Spinal cord (tissue), 10 donors: ENCODE data around the gene TTC4. TPM values are rescaled to one million over a fixed set of nuclear protein-coding genes. Genes with fewer than 3 reads are reported as not detected.
A peak's percentile ranks its signal among the peaks of the same experiment; 100 is the strongest.

Experiments used
- DNase-seq, 6 donors: peaks; one replicate each; pipeline versions ENCODE4 v3.0.0 to v3.0.0-alpha.2; 2013 to 2015; ENCODE audit warnings: low spot score in 6 of 6, low read depth in 4 of 6
- H3K27ac ChIP-seq: one replicate; pipeline ENCODE4 v1.5.1; 2013; ENCODE audit warnings: low read depth, low read length, control low read depth
- H3K27me3 ChIP-seq: one replicate; pipeline ENCODE4 v1.6.1; 2013; ENCODE audit warnings: low read length; ENCODE audit not compliant: control insufficient read depth, insufficient read depth
- H3K36me3 ChIP-seq: one replicate; pipeline ENCODE4 v1.6.1; 2013; ENCODE audit warnings: low read length; ENCODE audit not compliant: control insufficient read depth, insufficient read depth
- H3K4me1 ChIP-seq: one replicate; pipeline ENCODE4 v1.6.1; 2013; ENCODE audit warnings: low read length; ENCODE audit not compliant: control insufficient read depth, insufficient read depth
- H3K4me3 ChIP-seq: one replicate; pipeline ENCODE4 v1.5.1; 2013; ENCODE audit warnings: low read depth, low read length, control low read depth
- H3K9me3 ChIP-seq: one replicate; pipeline ENCODE4 v1.6.1; 2013; ENCODE audit warnings: low read length; ENCODE audit not compliant: control insufficient read depth, insufficient read depth
- WGBS: methylation state at CpG from one replicate; pipeline ENCODE4 v1.1.5; 2013; ENCODE audit warnings: missing lambda C conversion rate; ENCODE audit not compliant: insufficient coverage; 5-methylcytosine and 5-hydroxymethylcytosine counted together
- polyA plus RNA-seq, 2 donors: library from polyadenylated mRNA; unstranded; fragments of 120-200 nt; gene quantifications; one replicate each; pipeline ENCODE4 v1.2.1, GENCODE V29; 2013; ENCODE audit not compliant: insufficient read length in 2 of 2
- total RNA-seq, 2 donors: library from RNA; depleted of rRNA in 1 of 2; stranded (reverse); fragments of 120-200 nt in 1 of 2; fragments of >200 nt in 1 of 2; gene quantifications; one replicate each; pipeline versions ENCODE4 v1.2.3 to v1.2.4, GENCODE V29; 2013 to 2014
- donor health status: healthy.

The TTC4 gene
- total and polyA plus RNA-seq, 4 donors, result 19.7 to 27.9 (median 25.8) TPM

- 89% methylated on average over 22 of the region's 25 CpGs for WGBS
- DNase-seq, result no peak
- H3K4me1 ChIP-seq, result no peaks in the 10 kb centered on the region
- H3K27me3 ChIP-seq, result no peaks in the 10 kb centered on the region
- peaks cover 39% of the 10 kb centered on the region for H3K36me3 ChIP-seq
- no peak overlapping the region for H3K4me3 ChIP-seq
- no peaks in the 10 kb centered on the region for H3K9me3 ChIP-seq
- no peak overlapping the region for H3K27ac ChIP-seq
Observed at GRCh38 chr1:54754486-54755285, 39.0 kb downstream of the TTC4 start.

GRCh38 chr1:54757833-54758232, 42.2 kb downstream of the TTC4 start:
- H3K4me1 ChIP-seq, result no peaks in the 10 kb centered on the region
- no peaks in the 10 kb centered on the region for H3K9me3 ChIP-seq
- DNase-seq, result no peak
- H3K4me3 ChIP-seq, result no peak overlapping the region
- H3K27ac ChIP-seq, result no peak overlapping the region
- 97% methylated on average over 8 of the region's 9 CpGs for WGBS
- peaks cover 39% of the 10 kb centered on the region for H3K36me3 ChIP-seq
- H3K27me3 ChIP-seq, result no peaks in the 10 kb centered on the region

- no peak overlapping the region for H3K4me3 ChIP-seq
- DNase-seq, result no peak
- no peak overlapping the region for H3K27ac ChIP-seq
- peaks cover 38% of the 10 kb centered on the region for H3K36me3 ChIP-seq
- H3K9me3 ChIP-seq, result no peaks in the 10 kb centered on the region
- WGBS, result 93% methylated on average over 20 of the region's 20 CpGs
- peaks cover 3% of the 10 kb centered on the region for H3K4me1 ChIP-seq
- H3K27me3 ChIP-seq, result no peaks in the 10 kb centered on the region
Observed at GRCh38 chr1:54758678-54759348, 43.2 kb downstream of the TTC4 start.

- no peaks in the 10 kb centered on the region for H3K9me3 ChIP-seq
- no peak for DNase-seq
- WGBS, result 0% methylated on average over 9 of the region's 11 CpGs
- peaks cover 19% of the 10 kb centered on the region for H3K4me1 ChIP-seq
- H3K4me3 ChIP-seq, result peak overlapping the region; percentile 94
- no peaks in the 10 kb centered on the region for H3K27me3 ChIP-seq
- peaks cover 3% of the 10 kb centered on the region for H3K36me3 ChIP-seq
- peak overlapping the region; percentile 79 for H3K27ac ChIP-seq
Observed at GRCh38 chr1:54763816-54764132, 48.1 kb downstream of the TTC4 start.

GRCh38 chr1:54764133-54764921, 48.7 kb downstream of the TTC4 start, which contains the start of gene PARS2:
PARS2 (minus strand) TSS chr1:54764523; CDS start chr1:54759161, 5,362 bp downstream.
- Histone ChIP-seq H3K4me1 (peaks cover 19% of the 10 kb centered on the region), H3K4me3 (peak within 1 kb of the TSS; percentile 94), H3K9me3 (no peaks in the 10 kb centered on the region), H3K27ac (peak within 1 kb of the TSS; percentile 79), H3K27me3 (no peaks in the 10 kb centered on the region), H3K36me3 (no peaks in the 10 kb centered on the region)
- DNase-seq, result peak; percentile 99 to 100 (median 100)
- under 1% methylated on average over 53 of the region's 57 CpGs for WGBS

GRCh38 chr1:54764922-54765561, 49.4 kb downstream of the TTC4 start:
- WGBS, result 66% methylated on average over 4 of the region's 13 CpGs
- Histone ChIP-seq H3K4me1 (peaks cover 19% of the 10 kb centered on the region), H3K4me3 (peak overlapping the region; percentile 64), H3K36me3 (no peaks in the 10 kb centered on the region), H3K9me3 (no peaks in the 10 kb centered on the region), H3K27ac (peak overlapping the region; percentile 74), H3K27me3 (no peaks in the 10 kb centered on the region)
- DNase-seq, result no peak

GRCh38 chr1:54766726-54767125, 51.1 kb downstream of the TTC4 start:
- no peaks in the 10 kb centered on the region for H3K27me3 ChIP-seq
- 40% methylated on average over 1 of the region's 4 CpGs for WGBS
- no peaks in the 10 kb centered on the region for H3K9me3 ChIP-seq
- no peak overlapping the region for H3K27ac ChIP-seq
- peaks cover 19% of the 10 kb centered on the region for H3K4me1 ChIP-seq
- H3K36me3 ChIP-seq, result no peaks in the 10 kb centered on the region
- H3K4me3 ChIP-seq, result no peak overlapping the region
- DNase-seq, result peak in 3 of 6 donors; percentile 28 to 94 (median 60)

- DNase-seq, result no peak
- WGBS, result 63% methylated on average over 4 of the region's 6 CpGs
- Histone ChIP-seq H3K4me3 (no peak overlapping the region), H3K27ac (no peak overlapping the region), H3K9me3 (no peaks in the 10 kb centered on the region), H3K36me3 (no peaks in the 10 kb centered on the region), H3K4me1 (peaks cover 19% of the 10 kb centered on the region), H3K27me3 (no peaks in the 10 kb centered on the region)
Observed at GRCh38 chr1:54767526-54767925, 51.9 kb downstream of the TTC4 start.

- Histone ChIP-seq H3K4me1 (peaks cover 19% of the 10 kb centered on the region), H3K9me3 (no peaks in the 10 kb centered on the region), H3K27me3 (no peaks in the 10 kb centered on the region), H3K36me3 (no peaks in the 10 kb centered on the region), H3K4me3 (no peak overlapping the region), H3K27ac (no peak overlapping the region)
- peak in 1 of 6 donors; percentile 54 for DNase-seq
- WGBS, result 67% methylated on average over 3 of the region's 5 CpGs
Observed at GRCh38 chr1:54768093-54768492, 52.4 kb downstream of the TTC4 start.
